Heart left ventricle (tissue), 16 donors: ENCODE data around the gene RAD50. TPM values are rescaled to one million over a fixed set of nuclear protein-coding genes. Genes with fewer than 3 reads are reported as not detected.
"Not testable (repeated sequence)": the region's sequence is repeated elsewhere in the genome, so short reads cannot be mapped to it uniquely, and the experiment has no call there.

Experiments used
- ATAC-seq, 4 donors: fragments of 200-7000 bp; cut with Tn5 transposase; one replicate each; pipeline ENCODE4 v1.9.1; 2020 to 2022; ENCODE audit warnings: moderate library complexity in 4 of 4, mild to moderate bottlenecking in 3 of 4, moderate number of reproducible peaks in 1 of 4
- DNase-seq, 5 donors: peaks; one replicate each; pipeline ENCODE4 v3.0.0-alpha.2; 2020
- H3K27ac ChIP-seq, 12 donors: fragments of 200-600 bp; sonication (generic) in 4 of 12; one replicate each; pipeline versions ENCODE4 v1.5.0 to v1.8.0; 2016 to 2022; ENCODE audit warnings: mild to moderate bottlenecking in 2 of 12
- H3K27me3 ChIP-seq, 9 donors: fragments of 200-600 bp; sonication (generic) in 2 of 9; one replicate each; pipeline versions ENCODE4 v1.5.1 to v1.8.0; 2016 to 2022; ENCODE audit warnings: mild to moderate bottlenecking in 3 of 9
- H3K36me3 ChIP-seq, 9 donors: fragments of 200-600 bp; sonication (generic) in 2 of 9; one replicate each; pipeline versions ENCODE4 v1.5.0 to v1.8.0; 2018 to 2022; ENCODE audit warnings: mild to moderate bottlenecking in 2 of 9
- H3K4me1 ChIP-seq, 12 donors: fragments of 200-600 bp; sonication (generic) in 4 of 12; one replicate each; pipeline versions ENCODE4 v1.5.0 to v1.8.0; 2016 to 2022; ENCODE audit warnings: mild to moderate bottlenecking in 3 of 12
- H3K4me3 ChIP-seq, 12 donors: fragments of 200-600 bp; sonication (generic) in 4 of 12; one replicate each; pipeline versions ENCODE4 v1.5.0 to v1.8.0; 2017 to 2022; ENCODE audit warnings: mild to moderate bottlenecking in 9 of 12, moderate library complexity in 4 of 12
- H3K9me3 ChIP-seq, 12 donors: fragments of 200-600 bp; sonication (generic) in 4 of 12; one replicate each; pipeline versions ENCODE4 v1.5.0 to v1.8.0; 2016 to 2022; ENCODE audit warnings: mild to moderate bottlenecking in 1 of 12
- POLR2A ChIP-seq, 2 donors: fragments of 450-650 bp; IDR thresholded peaks; one replicate each; pipeline ENCODE4 v1.6.1; 2017; ENCODE audit warnings: antibody characterized with exemption in 2 of 2, mild to moderate bottlenecking in 2 of 2, moderate library complexity in 2 of 2
- WGBS, 4 donors: extraction: QIAGEN DNeasy Blood & Tissue Kit in 2 of 4; methylation state at CpG; one replicate each; pipeline versions ENCODE4 v1.1.5 to v1.1.7; 2013 to 2018; 5-methylcytosine and 5-hydroxymethylcytosine counted together
- intact Hi-C, 10 donors: fragments of 100-400 bp; cut with DNase I; formaldehyde crosslinking; loops; one replicate each; pipeline versions ENCODE4 v1.11.1 to v1.14.2; 2022
- polyA plus RNA-seq, 2 donors: library from polyadenylated mRNA; stranded (reverse); fragments of 200-250 nt; gene quantifications; one replicate each; pipeline ENCODE4 v1.2.3, GENCODE V29; 2013
- total RNA-seq, 9 donors: library from RNA; depleted of rRNA in 2 of 9; stranded (reverse); fragments of >200 nt in 2 of 9; fragmentation: NEBNext Ultra II Directional in 3 of 9; extraction: Animal tissue kit (Norgen Biotek cat#: 25700) in 3 of 9; gene quantifications; one replicate each; pipeline versions ENCODE4 v1.1.0 to v1.2.4, GENCODE V29; 2016 to 2023
- TF ChIP-seq, protein P1 (sequence below), 12 donors: fragments of 200-600 bp; sonication (generic) in 4 of 12; IDR thresholded peaks; one replicate each; pipeline versions ENCODE4 v1.5.0 to v1.8.0; 2018 to 2022; ENCODE audit warnings: antibody characterized with exemption in 12 of 12, mild to moderate bottlenecking in 5 of 12
- donor health status: ischemic (EF 13 %, LVEDD 7.1; RV severe dilation, severe dysfunction).
- donor health status: healthy with polysubstance abuse.
- donor health status: DM: no; HTN: yes; CAD: no.
- donor health status: DM: no; HTN: no; CAD: no.
- donor health status: ischemic (EF 25% LVEDD 6.9; RV normal size, moderate dysfunction).
- donor health status: ischemic (EF 25% LVEDD 5.7; RV mildly dilated, moderate dysfunction).
- donor health status: healthy.
- donor health status: DM: yes; HTN: yes; CAD: no.
- donor health status: ischemic (EF 35%, LVEDD 5.7; RV mildly dilated, moderate dysfunction).
- donor health status: nonischemic (EF 11% LVEDD 7.7; RV severe dilation, severe dysfunction).
- donor health status: DM: yes; HTN: yes; CAD: no.
- donor health status: PGD.
- donor health status: ischemic (EF 29% LVEDD 5.4; RV normal size, mild dysfunction).
- donor health status: nonischemic (EF 23%, LVEDD 6.1; RV moderate dilation, normal function).

RAD50 gene
- total and polyA plus RNA-seq, 11 donors, result 9.3 to 41.8 (median 32.1) TPM

DNA sequence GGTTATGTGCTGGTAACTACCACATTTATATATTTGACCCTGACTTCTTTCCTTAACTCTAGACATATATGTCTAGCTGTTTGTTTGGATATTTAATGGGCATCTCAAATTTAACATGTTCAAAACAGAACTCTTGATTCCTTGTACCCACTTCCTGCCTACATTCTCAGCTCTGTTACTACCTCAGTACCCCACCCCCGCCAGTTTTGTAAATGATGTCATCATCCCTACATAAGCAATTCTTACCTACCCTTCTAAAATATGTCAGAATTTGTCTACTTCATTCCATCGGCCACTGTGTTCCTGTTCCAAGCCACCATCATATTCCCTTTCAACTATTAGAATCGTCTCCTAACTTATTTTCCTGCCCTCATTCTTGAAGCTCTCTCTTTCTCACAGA, 4.8 kb downstream of the RAD50 start:
- no peak overlapping the region for H3K4me3 ChIP-seq
- no peak for TF ChIP-seq POLR2A (IDR thresholded peaks at IDR 0.05)
- TF ChIP-seq, protein P1, sequence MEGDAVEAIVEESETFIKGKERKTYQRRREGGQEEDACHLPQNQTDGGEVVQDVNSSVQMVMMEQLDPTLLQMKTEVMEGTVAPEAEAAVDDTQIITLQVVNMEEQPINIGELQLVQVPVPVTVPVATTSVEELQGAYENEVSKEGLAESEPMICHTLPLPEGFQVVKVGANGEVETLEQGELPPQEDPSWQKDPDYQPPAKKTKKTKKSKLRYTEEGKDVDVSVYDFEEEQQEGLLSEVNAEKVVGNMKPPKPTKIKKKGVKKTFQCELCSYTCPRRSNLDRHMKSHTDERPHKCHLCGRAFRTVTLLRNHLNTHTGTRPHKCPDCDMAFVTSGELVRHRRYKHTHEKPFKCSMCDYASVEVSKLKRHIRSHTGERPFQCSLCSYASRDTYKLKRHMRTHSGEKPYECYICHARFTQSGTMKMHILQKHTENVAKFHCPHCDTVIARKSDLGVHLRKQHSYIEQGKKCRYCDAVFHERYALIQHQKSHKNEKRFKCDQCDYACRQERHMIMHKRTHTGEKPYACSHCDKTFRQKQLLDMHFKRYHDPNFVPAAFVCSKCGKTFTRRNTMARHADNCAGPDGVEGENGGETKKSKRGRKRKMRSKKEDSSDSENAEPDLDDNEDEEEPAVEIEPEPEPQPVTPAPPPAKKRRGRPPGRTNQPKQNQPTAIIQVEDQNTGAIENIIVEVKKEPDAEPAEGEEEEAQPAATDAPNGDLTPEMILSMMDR (IDR thresholded peaks at IDR 0.05), result no peak
- peaks cover 0 to 20% (median 6%) of the 10 kb centered on the region in 12 donors for H3K9me3 ChIP-seq
- 93 to 98% (median 94%) methylated on average over 3 of the region's 3 CpGs for WGBS, 4 donors
- no peaks in the 10 kb centered on the region for H3K27me3 ChIP-seq
- H3K4me1 ChIP-seq, result peaks cover 0 to 21% (median 12%) of the 10 kb centered on the region in 12 donors
- no peak overlapping the region for H3K27ac ChIP-seq
- no peak for ATAC-seq
- intact Hi-C loops, result no loop called here
- no peak for DNase-seq
- H3K36me3 ChIP-seq, result peaks cover 0 to 68% (median 29%) of the 10 kb centered on the region in 9 donors

DNA sequence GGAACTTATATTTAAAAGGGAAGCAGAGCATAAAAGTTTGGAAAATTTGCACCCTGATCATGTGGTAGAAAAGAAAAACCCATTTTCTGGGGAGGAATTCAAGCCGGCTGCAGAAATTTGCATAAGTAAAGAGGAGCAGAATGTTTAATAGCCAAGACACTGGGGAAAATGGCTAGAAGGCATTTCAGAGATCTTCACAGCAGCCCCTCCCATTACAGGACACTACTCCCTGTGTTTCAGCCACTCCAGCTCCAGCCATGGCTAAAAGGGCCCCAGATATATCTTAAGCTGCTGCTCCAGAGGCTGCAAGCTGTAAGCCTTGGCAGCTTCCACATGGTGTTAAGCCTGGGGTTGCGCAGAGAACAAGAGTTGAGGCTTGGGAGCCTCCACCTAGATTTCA, 7.8 kb downstream of the RAD50 start:
- WGBS, 4 donors, result 95 to 100% (median 98%) methylated on average over 2 of the region's 2 CpGs
- ATAC-seq, result not testable (repeated sequence)

DNA sequence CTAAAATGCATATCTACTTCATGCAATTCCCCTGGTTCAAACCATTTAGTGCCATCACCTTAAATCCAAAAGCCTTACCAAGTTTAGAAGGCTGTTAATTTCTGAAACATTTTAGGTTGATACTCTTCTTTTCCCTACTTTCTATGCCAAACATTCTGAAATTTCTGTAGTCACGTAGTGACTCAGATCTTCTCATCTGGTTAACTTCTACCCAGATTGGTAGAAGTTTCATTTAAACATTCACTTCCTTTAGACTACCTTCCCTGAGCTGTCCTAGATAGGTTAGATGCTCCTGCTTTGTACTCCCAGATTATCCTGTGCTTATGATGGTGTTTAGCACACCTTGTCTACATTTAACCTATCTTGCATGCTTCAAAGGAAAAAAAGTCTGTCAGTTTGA, 9.9 kb downstream of the RAD50 start:
- DNase-seq (no peak), ATAC-seq (no peak)
- WGBS, 4 donors, result 92 to 100% (median 97%) methylated on average over 1 of the region's 1 CpG
- TF ChIP-seq, protein P1 (IDR thresholded peaks at IDR 0.05), result no peak
- no peak for TF ChIP-seq POLR2A (IDR thresholded peaks at IDR 0.05)
- Histone ChIP-seq H3K4me3 (no peak overlapping the region), H3K4me1 (no peaks in the 10 kb centered on the region), H3K27ac (no peak overlapping the region), H3K9me3 (peaks cover 0 to 20% (median 6%) of the 10 kb centered on the region in 12 donors), H3K27me3 (no peaks in the 10 kb centered on the region), H3K36me3 (peaks cover 0 to 79% (median 16%) of the 10 kb centered on the region in 9 donors)
- intact Hi-C loops, result no loop called here

More for the DNA sequence above, 7.8 kb downstream of the RAD50 start:
- Histone ChIP-seq H3K9me3 (peaks cover 0 to 20% (median 6%) of the 10 kb centered on the region in 12 donors), H3K36me3 (peaks cover 0 to 80% (median 26%) of the 10 kb centered on the region in 9 donors)
- DNase-seq, intact Hi-C loops, H3K4me1 ChIP-seq, H3K27me3 ChIP-seq, H3K27ac ChIP-seq, H3K4me3 ChIP-seq: not testable (repeated sequence)

DNA sequence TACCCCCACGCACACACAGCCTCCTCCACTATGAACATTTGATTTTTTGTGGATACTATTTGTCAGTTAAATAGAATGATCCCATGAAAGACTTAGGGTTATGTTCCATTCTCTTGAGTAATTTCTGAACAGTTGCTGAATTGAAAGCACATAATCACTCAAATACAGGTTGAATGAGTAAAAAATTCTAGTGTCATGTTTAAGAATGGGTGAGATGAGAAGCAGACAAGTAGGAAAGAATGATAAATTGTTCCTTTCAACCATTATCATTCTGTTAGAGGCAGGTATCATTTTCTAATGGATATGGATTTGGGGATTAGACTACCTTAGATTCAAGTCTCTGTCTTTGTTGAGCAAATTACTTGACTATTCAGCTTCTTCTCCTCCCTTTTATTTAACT, 19.3 kb downstream of the RAD50 start:
- Histone ChIP-seq H3K4me1 (no peaks in the 10 kb centered on the region), H3K4me3 (no peak overlapping the region), H3K27me3 (no peaks in the 10 kb centered on the region), H3K27ac (no peak overlapping the region), H3K36me3 (peaks cover 0 to 71% (median 61%) of the 10 kb centered on the region in 9 donors), H3K9me3 (no peaks in the 10 kb centered on the region)
- TF ChIP-seq, protein P1 (IDR thresholded peaks at IDR 0.05), result no peak
- ATAC-seq (no peak), DNase-seq (no peak)
- 98 to 100% (median 98%) methylated on average over 1 of the region's 1 CpG for WGBS, 4 donors
- intact Hi-C loops, result no loop called here

DNA sequence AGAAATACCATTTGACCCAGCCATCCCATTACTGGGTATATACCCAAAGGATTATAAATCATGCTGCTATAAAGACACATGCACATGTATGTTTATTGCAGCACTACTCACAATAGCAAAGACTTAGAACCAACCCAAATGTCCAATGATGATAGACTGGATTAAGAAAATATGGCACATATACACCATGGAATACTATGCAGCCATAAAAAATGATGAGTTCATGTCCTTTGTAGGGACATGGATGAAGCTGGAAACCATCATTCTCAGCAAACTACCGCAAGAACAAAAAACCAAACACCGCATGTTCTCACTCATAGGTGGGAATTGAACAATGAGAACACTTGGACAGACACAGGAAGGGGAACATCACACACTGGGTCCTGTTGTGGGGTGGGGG, 27.8 kb downstream of the RAD50 start:
- H3K4me1 ChIP-seq, ATAC-seq, H3K27ac ChIP-seq, H3K9me3 ChIP-seq, intact Hi-C loops, DNase-seq, H3K27me3 ChIP-seq, H3K4me3 ChIP-seq: not testable (repeated sequence)
- peaks cover 0 to 83% (median 76%) of the 10 kb centered on the region in 9 donors for H3K36me3 ChIP-seq
- WGBS, 4 donors, result 90 to 100% (median 95%) methylated on average over 1 to 2 of the region's 2 CpGs
